Activated CD8-positive, alpha-beta memory T cell treated with anti-CD3 and anti-CD28 coated beads for 1 hour (primary cell): ENCODE results near the gene PLCB2.

Experiments used
- DNase-seq, 2 donors: peaks; one replicate each; pipeline ENCODE4 v3.0.0-alpha.2; 2020; ENCODE audit warnings: low read depth in 1 of 2; ENCODE audit errors: extremely low read depth in 1 of 2

The PLCB2 gene

DNA sequence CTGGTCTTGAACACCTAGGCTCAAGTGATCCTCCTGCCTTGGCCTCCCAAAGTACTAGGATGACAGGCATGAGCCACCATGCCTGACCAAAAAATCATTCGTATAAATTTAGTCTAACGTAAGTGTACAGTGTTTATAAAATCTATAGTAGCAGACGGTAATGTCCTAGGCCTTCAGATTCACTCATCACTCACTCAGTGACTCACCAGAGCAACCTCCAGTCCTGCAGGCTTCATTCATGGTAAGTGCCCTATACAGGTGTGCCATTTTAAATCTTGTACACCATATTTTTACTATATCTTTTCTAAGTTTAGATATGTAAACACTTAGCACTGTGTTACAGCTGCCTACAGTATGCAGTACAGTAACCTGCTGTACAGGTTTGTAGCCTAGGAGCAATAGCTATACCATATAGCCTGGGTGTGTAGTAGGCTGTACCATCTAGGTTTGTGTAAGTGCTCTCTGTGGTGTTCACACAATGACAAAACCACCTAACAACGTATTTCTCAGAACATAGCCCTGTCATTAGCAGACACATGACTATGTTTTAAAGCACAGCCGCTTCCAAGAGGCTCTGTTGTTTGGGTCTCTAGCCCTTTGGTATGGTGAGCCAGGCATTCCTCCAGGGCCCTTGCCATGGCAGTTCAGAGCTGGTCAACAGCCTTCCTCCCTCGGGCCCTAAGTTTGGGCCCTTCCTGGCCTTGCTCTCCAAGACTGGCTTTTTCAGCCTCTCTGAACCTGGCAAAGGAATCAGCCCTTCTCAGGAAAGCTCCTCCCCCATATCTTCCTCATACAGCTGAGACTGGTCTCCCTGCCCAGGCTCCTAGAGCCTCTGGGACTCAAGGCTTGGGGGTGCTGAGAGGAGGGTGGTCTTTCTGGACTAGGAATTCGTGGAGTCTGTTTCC, 34.9 kb upstream of the PLCB2 start:
- DNase-seq: no peak

DNA sequence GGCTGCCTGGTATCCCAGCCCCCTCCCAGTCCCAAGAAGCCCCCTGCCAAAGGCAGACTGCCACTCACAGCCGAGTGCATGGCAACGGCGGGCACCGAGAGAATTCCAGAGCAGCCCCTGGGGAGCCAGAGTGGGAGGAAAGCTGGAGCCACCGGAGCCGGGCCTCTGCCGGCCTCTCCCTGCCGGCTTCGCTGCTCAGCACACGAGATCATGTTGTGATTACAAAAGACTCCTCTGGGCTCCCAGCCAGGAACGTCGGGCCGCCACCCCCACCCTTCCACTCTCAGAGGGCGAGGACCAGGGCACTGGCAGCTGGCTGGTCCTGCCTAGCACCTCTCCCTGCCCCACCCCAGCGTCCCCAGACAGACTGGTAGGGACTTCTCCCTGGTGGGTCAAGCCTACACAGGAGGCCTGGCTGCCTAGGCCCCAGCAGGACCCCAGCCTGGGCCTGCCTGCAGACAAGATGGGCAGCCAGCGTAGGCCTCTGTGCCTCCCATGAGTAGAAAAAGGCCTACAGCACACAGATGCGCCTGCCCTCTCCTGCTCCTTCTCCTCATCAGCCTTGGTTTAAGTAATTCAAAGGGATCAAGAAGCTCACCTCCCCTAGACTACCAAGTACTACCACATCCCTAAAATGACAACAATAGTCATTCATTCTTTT, 33.1 kb upstream of the PLCB2 start, which contains the start of gene CCDC9B:
Gene CCDC9B (minus strand): TSS at position 200 of the 661 bp plus-strand sequence. CDS start 120 bp downstream, at position 80.
- no peak for DNase-seq

DNA sequence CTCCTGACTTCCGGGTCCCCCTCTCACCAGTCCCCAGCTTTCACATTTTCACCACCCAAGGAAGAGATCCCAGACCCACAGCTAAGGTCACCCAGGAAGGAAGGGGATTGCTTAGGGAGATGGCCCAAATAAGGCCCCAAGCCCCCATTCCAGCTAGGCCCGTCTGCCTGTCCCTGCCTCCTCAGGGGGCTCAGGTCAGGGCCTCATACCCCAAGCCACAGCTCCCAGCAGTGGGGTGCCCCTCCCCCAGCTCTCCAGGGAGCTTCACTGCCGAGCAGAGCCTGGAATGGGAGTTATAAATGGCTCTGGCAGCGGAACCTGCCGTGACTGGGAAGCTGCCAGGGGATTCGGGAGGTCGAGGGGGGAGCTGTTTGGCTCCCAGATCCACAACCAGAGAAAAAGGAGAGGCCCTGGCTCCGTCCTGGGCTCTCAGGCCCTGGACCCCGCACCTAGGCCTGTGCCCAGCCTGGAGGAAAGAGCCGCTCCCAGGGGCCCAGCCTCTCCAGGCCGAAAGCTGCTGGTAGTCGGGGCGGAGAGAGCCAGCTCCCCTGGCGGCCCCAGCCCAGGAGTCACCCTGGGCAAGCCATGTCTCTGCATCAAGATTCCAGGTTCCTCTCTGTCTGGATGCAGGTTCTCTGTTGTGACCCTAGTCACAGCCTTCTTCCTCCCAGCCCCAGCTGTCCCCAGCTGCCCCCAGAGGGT, 32.5 kb upstream of the PLCB2 start:
- no peak for DNase-seq

DNA sequence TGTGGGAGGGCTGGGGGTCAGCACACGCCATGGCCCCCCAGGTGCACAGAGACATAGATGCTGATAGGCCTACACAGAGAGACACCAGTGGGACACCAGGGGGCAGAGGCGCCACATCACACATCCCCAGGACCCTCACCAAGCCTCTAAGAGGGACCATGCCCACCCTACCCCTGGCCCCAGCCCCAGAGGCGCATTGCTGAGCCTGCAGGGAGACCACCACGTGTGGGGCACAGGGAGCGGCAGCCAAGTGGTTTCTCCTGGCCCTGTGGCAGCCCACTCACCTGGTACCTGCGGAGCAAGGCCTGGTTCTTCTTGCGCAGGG, 31.8 kb upstream of the PLCB2 start:
- no peak for DNase-seq

- DNase-seq: no peak
These were observed 31.3 kb upstream of the PLCB2 start for GRCh38 chr15:40338921-40339620.

DNA sequence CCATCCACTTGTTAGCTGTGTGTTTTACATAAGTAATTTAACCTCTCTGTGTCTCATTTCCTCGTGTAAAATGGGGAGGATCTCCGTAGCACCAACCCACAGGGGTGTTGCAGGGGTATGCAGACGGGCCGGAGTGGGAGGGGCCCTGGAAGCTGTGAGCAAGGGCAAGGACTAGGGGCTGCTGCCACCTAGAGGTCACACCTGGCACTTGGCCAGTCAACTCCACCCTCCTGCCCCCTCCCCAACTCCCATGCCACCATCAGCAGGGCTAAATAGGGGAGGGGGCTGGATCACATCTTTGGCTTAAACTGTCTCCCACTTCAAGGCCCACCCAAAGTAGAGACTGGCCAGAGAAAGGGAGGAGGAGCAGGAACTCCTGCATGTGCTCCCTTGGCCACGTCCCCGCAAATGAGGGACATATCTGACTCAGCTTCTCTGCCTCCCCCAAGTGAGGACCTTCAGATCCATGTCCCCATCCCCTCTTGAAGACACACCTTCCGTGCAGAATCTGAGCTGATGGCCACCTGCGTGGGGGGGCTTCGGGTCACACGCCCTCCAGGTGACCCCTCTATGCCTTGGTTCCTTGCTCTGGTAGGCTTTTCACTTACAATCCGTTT, 30.4 kb upstream of the PLCB2 start:
- peak; percentile 40 to 62 for DNase-seq

- DNase-seq: no peak
These were observed 29.9 kb upstream of the PLCB2 start for GRCh38 chr15:40337597-40337996.

DNA sequence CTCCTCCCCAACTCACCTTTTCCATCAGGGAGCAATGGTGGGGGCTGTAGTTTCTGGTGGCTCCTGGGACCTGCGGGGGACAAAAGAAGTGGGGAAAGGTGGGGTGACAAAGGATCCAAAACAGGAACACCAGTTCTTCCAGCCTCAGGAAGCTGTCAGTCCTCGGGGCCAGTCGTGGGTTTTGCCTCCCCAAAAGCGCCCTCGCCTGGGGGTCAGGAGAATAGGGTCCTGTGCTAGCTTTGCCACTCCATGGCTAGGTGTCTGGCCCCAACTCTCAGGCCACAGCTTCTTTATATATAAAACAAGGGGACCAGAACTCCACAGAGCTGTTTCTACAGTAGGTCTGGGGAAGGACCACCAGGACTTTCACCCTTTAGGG, 29.0 kb upstream of the PLCB2 start:
- no peak for DNase-seq

- DNase-seq: no peak
These were observed 28.4 kb upstream of the PLCB2 start for GRCh38 chr15:40335938-40336743.

DNA sequence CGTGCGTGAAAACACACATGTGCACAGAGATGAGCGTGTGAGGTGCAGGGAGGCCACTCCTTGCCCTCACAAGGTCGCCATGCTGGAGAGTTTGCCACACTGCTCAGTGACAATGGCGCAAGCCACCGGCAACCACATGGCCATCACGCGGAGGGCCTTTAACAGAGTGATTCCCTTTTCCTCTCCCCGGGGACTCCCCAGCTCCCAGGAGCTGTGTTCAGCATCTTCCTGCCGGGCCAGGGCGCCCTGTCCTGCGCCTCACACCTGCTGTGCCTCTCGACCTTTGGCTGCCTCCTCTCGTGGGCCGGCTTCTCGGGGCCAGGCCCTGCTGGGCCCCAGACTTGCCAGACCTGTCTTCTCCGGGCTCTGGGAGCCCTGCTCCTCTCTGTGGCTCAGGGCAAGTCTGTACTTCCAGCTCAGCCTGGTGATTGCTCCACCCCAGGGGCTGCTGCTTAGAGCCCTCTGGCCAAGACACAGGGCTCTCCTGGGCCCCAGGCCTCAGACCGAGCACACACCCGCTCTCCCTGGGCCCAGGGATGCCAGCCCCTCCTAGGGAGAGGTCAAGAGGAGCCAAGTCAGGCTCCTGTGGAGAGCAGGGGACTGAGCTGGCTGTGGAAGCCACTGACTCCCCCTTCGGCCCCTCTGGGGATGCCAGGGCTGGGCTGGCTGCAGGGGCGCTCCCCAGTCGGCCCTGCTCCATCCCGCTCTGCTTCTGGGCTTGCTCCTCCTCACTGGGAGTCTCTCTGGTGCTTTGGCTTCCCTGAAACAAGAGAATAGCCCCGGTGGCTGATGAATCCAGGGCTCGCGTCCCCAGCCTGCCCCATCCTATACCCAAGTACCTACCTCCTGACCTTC, 27.4 kb upstream of the PLCB2 start:
- DNase-seq: no peak

DNA sequence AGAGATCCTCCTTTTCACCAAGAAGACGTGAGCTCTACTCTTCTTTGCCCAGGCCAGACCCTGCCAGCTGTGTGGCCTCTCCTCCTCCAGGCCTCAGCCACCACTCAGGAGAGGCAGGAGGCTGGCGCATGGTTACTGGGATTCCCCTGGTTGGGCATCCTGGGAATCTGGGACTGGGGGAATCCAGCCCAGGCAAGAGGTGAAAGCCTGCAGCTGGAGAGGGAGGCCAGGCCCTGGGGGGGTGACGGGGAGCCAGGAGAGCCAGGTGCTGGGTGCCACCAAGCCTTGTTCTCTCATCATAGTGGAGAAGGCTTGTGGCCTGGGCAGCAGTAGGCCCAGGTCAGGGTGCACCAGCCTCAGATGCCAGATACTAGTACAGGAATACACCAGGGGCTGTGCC, 26.8 kb upstream of the PLCB2 start:
- no peak for DNase-seq

DNA sequence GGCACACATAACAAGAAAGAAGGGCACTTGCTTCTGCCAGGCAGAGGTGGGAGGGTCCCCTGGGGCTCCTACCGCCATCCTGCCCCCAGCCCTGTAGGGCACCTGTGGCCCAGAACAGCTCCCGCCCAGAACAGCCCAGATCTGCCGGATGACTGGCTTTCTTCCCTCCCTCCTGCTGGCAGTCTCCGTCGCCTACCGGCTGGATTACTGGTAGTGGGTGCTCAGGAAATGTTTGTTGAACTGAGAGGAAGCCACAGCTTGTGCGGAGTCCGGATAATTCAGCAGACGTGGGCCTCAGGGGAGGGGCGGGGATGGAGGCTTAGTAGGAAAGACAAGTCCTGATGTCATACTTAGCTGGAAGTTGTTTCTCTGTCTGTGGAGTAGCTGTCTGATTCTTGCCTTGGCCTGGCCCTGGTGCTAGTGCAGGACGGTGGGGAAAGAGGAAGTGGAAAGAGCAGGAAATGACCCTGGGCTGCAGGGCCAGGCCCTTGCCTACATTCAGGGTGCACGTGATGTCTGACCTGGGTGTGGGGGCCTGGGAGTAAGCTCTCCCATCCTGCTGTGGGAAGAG, 26.3 kb upstream of the PLCB2 start:
- no peak for DNase-seq

GRCh38 chr15:40332113-40332781, 24.5 kb upstream of the PLCB2 start:
- DNase-seq: no peak

GRCh38 chr15:40331637-40332036, 23.9 kb upstream of the PLCB2 start:
- no peak for DNase-seq

DNA sequence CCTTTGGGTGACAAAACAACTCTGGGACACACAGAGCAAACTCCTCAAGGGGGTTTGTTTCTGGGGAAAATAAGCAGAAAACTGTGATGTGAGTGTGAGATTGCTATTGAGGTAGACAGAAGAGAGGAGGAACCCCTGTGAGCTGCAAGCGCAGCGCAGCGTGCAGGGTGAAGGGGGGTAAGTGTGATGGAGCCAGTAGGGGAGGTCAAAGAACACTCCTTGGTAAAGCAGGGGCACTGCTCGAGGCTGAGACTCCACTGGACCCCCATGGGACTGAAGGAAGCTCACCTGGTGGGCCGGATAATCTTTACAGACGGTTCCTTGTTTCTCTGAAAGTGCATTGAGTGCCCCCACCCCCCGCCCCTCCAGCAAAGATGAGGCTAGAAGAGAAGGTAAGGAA, 23.3 kb upstream of the PLCB2 start:
- no peak for DNase-seq

- no peak for DNase-seq
These were observed 22.7 kb upstream of the PLCB2 start for GRCh38 chr15:40330368-40330836.

DNA sequence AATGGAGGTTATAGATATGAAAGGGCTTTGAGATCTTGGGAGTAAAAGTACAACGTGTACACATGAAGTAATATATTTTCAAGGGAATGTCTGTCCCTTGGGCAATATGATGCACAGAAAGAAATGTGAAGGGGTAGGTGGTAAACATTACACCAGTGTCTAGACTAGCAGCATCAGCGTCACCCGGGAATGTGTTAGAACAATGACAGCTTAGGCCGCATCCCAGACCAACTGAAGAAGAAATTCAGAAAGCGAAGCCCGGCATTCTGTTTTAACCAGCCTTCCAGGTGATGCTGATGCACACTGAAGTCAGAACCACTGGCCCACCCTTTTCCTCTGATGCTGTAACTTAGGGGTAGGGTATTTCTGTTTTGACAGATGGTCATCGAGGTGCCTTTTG, 22.1 kb upstream of the PLCB2 start:
- no peak for DNase-seq

DNA sequence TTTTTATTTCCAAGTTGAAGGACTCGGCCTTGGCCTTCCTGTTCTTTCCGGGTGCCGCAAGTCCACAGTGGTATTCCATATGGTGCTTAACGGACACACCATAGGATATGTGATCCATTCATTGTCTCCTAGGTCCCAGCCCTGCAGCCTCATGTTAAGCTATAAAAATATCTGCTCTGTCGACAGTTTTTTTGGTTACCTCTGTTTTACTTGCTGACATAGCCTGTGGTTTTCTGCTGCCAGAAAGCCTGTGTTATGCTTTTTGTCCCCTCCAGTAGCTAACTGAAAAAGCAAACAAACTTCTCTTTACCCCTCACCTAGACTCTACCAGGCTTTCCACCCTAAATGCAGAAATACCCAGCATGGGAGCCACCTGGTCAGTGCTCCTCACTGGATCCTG, 21.0 kb upstream of the PLCB2 start:
- no peak for DNase-seq
